GM18858 (cell line): ENCODE data around the gene RD3L.
"Not testable (repeated sequence)": the region's sequence is repeated elsewhere in the genome, so short reads cannot be mapped to it uniquely, and the experiment has no call there.

Experiments
- ATAC-seq: cut with Tn5 transposase; IDR thresholded peaks from one replicate; pipeline ENCODE4 v1.9.1; 2021; ENCODE audit not compliant: unreplicated experiment

RD3L gene

GRCh38 chr14:103928011-103928890 lies 14.1 kb downstream of the RD3L start, which contains the start of gene TDRD9:
Gene TDRD9 (plus strand): TSS chr14:103928456. CDS start chr14:103928510, 54 bp downstream.
- ATAC-seq, result no peak

- no peak for ATAC-seq
Measured at GRCh38 chr14:103927566-103927965, 14.8 kb downstream of the RD3L start.

- no peak for ATAC-seq
Measured at GRCh38 chr14:103925316-103925715, 17.0 kb downstream of the RD3L start.

GRCh38 chr14:103923863-103924262 lies 18.5 kb downstream of the RD3L start:
- no peak for ATAC-seq

DNA sequence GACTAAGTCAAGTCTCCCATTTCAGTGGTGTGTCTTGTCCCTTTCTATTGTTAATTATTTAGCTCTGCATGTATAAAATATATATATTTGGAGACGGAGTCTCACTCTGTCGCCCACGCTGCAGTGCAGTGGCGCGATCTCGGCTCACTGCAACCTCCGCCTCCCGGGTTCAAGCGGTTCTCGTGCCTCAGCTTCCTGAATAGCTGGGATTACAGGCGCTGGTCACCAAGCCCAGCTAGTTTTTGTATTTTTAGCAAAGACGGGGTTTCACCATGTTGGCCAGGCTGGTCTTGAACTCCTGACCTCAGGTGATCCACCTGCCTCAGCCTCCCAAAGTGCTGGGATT lies 20.5 kb downstream of the RD3L start:
- not testable (repeated sequence) for ATAC-seq

DNA sequence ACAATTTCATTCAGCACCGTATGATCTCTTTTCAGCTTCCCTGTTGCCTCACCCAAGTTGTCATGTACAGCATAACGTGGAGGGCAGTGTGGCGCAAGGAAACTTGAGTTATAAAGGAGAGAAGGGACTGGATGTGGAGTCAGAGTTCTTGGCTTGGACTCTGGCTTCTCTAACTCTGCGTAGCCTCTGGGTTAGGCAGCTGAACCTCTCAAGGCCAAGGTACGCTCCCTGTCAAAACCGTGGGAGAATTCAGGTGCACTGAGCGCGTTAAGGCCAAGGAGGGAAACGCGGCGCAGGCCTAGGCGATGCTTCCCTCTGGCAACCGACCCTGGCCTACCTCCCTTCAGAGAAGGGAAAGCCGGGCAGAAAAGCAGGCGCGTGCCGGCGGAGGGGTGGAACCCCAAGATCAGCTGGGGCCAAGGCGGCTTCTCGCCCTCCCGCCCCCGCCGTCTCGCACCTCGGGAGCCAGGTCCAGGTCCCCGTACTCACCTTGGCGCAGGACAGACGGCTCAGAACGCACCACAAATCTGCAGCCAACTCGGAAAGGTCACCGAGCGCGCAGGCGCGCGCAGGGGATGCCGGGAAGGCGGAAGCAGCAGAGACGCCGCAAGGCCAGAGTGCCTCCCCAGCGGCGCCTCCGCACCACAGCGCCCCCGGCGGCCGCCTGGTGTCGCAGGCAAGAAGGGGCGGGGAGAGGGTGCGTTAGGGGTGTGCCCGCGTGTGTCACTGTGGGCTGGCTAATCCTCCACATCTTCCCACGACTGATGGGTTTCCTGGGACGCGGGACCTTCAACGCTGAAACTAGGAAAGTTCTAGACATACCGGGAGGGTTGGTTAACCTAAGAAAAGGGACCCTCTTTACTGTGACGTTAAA lies 21.1 kb downstream of the RD3L start:
- ATAC-seq, result peak; percentile 94

GRCh38 chr14:103916636-103917262 lies 25.6 kb downstream of the RD3L start:
- ATAC-seq, result no peak

GRCh38 chr14:103915616-103916015 lies 26.7 kb downstream of the RD3L start:
- no peak for ATAC-seq

DNA sequence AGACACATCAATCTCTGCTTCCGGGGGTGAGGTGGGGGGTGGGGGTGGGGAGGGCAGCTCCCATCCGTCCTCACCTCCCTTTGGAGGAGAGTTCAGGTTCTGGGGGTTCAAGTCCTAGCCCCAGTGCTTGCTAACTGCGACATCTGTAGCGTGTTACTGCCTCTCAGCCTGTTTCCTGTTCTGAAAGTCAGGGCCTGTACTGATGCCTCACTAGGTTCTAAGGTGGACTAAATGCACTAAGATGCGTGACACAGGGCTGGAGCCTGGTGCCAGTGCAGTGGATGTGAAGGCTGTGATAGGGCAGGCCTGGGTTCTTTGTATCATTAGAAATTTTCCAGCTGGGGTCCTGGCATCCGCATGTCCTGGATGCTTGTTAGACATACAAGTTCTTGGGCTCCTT lies 31.3 kb downstream of the RD3L start:
- no peak for ATAC-seq

DNA sequence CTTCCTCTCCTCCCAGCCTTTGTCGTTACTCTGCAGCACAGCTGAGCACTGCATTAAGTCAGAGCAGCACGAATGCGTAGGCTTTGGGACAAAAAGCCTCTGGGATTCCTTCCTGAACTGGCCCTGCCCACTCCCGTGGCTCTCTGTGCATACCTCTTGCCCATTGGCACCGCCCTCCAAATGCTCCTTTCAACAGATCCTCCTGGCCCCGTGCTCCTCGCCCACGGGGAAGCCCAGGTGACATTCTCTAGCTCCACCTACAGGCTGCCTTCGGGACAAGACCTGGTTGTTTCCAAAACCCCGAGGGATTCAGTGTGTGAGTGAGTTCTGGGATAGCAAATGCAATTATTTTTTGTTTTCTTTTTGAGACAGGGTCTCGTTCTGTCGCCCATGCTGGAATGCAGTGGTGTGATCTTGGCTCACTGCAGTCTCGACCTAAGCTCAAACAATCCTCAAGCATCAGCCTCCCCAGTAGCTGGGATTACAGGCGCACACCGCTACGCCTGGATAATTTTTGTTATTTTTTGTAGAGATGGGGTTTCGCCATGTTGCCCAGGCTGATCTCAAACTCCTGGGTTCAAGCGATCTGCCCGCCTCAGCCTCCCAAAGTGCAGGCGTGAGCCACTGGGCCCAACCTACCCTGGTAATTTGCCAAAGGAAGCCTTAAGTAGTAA lies 31.9 kb downstream of the RD3L start:
- no peak for ATAC-seq

DNA sequence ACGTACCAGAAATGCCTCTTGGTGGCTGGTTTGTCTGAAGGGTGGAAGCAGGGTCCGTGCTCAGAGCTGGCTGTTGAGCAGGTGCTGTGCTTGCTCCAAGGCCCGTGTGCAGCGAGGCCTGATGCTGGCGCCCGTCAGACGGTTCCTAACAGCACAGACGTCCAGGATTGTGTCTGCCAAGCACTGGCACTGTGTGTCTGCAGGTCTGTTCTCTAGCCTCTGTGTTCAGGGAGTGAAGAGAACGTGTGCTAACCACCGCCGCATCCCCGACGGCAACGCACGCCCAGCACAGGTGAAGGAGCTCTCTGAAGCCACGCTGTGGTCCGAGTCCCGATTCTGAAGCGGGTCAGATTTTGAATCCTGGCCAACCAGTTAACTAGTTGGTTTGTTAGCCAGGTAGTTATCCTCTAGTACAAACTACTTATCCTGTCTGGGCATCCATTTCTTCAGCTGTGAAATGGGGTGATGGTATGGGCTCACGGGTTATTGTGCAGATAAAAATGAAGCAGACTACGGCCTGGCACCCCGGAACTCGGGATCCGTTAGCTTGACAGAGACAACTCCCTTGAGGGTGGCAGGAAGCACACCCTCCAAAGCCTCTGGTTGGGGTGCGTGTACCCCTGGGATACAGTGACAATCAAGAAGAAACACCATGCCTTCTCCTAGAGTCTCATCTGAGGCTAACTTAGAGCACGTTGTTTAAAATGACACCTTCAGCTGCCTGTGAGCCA lies 32.6 kb downstream of the RD3L start:
- no peak for ATAC-seq

- ATAC-seq, result no peak
Measured at GRCh38 chr14:103908580-103908979, 33.7 kb downstream of the RD3L start.

DNA sequence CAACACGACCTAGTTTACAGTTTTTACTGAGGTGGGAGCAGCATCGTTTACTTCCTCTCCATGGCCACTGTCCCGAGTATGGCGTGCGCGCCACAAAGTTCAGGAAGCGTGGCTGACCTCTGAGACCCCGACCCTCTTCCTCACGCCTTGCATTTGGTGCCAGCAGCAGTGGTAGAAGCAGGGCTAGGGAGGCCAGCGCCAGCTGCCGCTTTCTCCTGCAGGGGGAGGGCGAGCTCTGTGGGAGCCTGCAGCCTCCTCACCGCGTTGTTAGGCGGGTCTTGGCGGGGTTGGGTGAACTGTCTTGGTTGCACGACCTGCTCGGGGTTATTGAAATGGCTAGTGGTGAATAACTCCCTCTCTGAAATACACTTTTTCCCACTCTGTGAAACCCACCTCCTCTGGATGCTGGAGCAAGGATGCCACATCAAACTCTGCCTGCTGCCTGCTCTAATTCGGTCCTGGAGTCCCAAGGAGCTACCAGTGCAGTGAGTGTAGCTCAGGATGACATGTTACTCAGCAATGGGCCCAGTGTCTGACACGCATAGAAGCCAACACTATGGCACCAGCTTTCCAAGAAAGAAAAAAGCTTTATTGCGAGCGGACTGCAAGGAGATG lies 36.4 kb downstream of the RD3L start:
- no peak for ATAC-seq

- no peak for ATAC-seq
Measured at GRCh38 chr14:103904493-103905107, 37.7 kb downstream of the RD3L start.

GRCh38 chr14:103899833-103900232 lies 42.5 kb downstream of the RD3L start:
- ATAC-seq, result no peak

DNA sequence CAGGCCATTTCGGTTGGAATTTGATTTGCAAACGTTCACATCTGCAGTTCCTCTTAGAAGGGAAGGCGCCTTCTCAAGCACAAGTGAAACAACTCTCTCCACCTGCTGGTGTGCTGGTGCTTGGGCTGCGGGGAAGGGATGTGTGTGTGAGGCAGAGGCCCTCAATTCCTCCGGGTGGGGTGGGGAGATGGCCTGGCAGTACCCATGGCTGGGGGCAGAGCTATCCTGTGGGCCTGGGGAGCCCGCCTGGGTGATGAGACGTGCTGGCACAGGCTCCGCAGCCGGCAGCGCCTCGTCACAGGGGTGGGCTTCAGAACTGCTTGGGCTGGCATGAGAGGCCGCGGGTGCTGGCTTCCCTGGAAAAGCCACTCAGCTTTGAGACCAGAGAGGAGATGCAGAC lies 43.0 kb downstream of the RD3L start:
- no peak for ATAC-seq

- no peak for ATAC-seq
Measured at GRCh38 chr14:103898711-103899110, 43.6 kb downstream of the RD3L start.

- ATAC-seq, result no peak
Measured at GRCh38 chr14:103898204-103898603, 44.1 kb downstream of the RD3L start.
